OCI-M2 (cell line): ENCODE results near the gene CSH2.
"Not testable (repeated sequence)": the region's sequence is repeated elsewhere in the genome, so short reads cannot be mapped to it uniquely, and the experiment has no call there.

Experiments
- DNase-seq: peaks from one replicate; lab custom pipeline; 2025; ENCODE audit not compliant: unreplicated experiment; lab: John Stamatoyannopoulos, UW

Gene CSH2

GRCh38 chr17:63896524-63897354 is 23.3 kb upstream of the CSH2 start, which contains the start of gene CSH1:
CSH1 (minus strand) TSS chr17:63896574; CDS start chr17:63896511, 63 bp downstream.
- DNase-seq: not testable (repeated sequence)

- DNase-seq: not testable (repeated sequence)
These were observed 21.3 kb upstream of the CSH2 start for GRCh38 chr17:63894821-63895220.

- DNase-seq: not testable (repeated sequence)
These were observed 20.5 kb upstream of the CSH2 start for GRCh38 chr17:63894021-63894420.

- DNase-seq: not testable (repeated sequence)
These were observed 19.0 kb upstream of the CSH2 start for GRCh38 chr17:63892316-63893037.

- not testable (repeated sequence) for DNase-seq
These were observed 15.8 kb upstream of the CSH2 start for GRCh38 chr17:63889026-63889848.

- not testable (repeated sequence) for DNase-seq
These were observed 11.6 kb upstream of the CSH2 start for GRCh38 chr17:63885119-63885518.

GRCh38 chr17:63882626-63883126 is 9.2 kb upstream of the CSH2 start:
- DNase-seq: not testable (repeated sequence)

GRCh38 chr17:63881935-63882601 is 8.6 kb upstream of the CSH2 start, which contains the start of gene GH2:
GH2 (minus strand) TSS chr17:63881944; CDS start chr17:63881801, 143 bp downstream.
- no peak for DNase-seq

GRCh38 chr17:63881337-63881736 is 7.9 kb upstream of the CSH2 start:
- not testable (repeated sequence) for DNase-seq

- DNase-seq: no peak
These were observed 7.2 kb upstream of the CSH2 start for GRCh38 chr17:63880706-63881105.

GRCh38 chr17:63878413-63878812 is 4.9 kb upstream of the CSH2 start:
- not testable (repeated sequence) for DNase-seq

GRCh38 chr17:63874693-63875092 is 1.2 kb upstream of the CSH2 start:
- DNase-seq: not testable (repeated sequence)

GRCh38 chr17:63874061-63874626 is 667 bp upstream of the CSH2 start:
- not testable (repeated sequence) for DNase-seq

- DNase-seq: not testable (repeated sequence)
These were observed 1.7 kb downstream of the CSH2 start for GRCh38 chr17:63871646-63872365.

- DNase-seq: not testable (repeated sequence)
These were observed 3.2 kb downstream of the CSH2 start for GRCh38 chr17:63870292-63870665.

- DNase-seq: not testable (repeated sequence)
These were observed 3.8 kb downstream of the CSH2 start for GRCh38 chr17:63869491-63870291.

GRCh38 chr17:63866625-63867024 is 6.9 kb downstream of the CSH2 start:
- not testable (repeated sequence) for DNase-seq

- no peak for DNase-seq
These were observed 14.2 kb downstream of the CSH2 start for GRCh38 chr17:63859257-63859656.
